Measurements from ENCODE around the gene FAM32A. TPM values are rescaled to one million over a fixed set of nuclear protein-coding genes. Genes with fewer than 3 reads are reported as not detected.

Gene FAM32A
- total RNA-seq, 1 experiment from 2014 or later = 42.2 TPM

GRCh38 chr19:16217716-16218451, 32.7 kb downstream of the FAM32A start:
- no peak for DNase-seq
- CTCF ChIA-PET = no interaction called here
- Mint-ChIP-seq H3K4me1 (ENCODE audit: low read depth, unreplicated experiment) (no peaks in the 10 kb centered on the region), H3K27ac (ENCODE audit: unreplicated experiment) (no peak overlapping the region), H3K27me3 (ENCODE audit: unreplicated experiment) (no peaks in the 10 kb centered on the region), H3K4me3 (ENCODE audit: low read depth, unreplicated experiment) (no peak overlapping the region), H3K9me3 (ENCODE audit: low read depth, unreplicated experiment) (no peaks in the 10 kb centered on the region), H3K36me3 (ENCODE audit: insufficient read depth, unreplicated experiment) (peaks cover 7% of the 10 kb centered on the region)
- no peak for TF ChIP-seq CTCF (IDR thresholded peaks at IDR 0.05; ENCODE audit: unreplicated experiment)
- BruUV-seq (replicated peaks) = no TSS peak
- intact Hi-C loops (cut with micrococcal nuclease; ENCODE audit: unreplicated experiment) = no loop called here

DNA sequence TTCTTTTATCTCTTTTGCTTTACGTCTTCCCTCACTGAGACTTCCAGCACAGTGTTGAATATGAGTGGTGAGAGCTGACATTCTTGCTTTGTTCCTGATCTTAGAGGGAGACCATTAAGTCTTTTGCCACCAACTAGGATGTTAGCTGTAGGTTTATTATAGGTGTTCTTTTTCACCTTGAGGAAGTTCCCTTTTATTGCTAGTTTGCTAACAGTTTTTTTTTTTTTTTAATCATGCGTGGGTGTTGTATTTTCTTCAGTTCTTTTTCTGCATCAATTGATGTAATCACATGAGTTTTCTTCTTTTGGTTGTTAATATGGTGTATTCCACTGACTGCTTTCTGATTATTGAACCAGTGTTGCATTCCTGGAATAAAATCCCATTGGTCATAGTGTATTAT, 33.6 kb downstream of the FAM32A start:
- Mint-ChIP-seq H3K36me3 (ENCODE audit: insufficient read depth, unreplicated experiment) (peaks cover 7% of the 10 kb centered on the region), H3K9me3 (ENCODE audit: low read depth, unreplicated experiment) (no peaks in the 10 kb centered on the region), H3K27me3 (ENCODE audit: unreplicated experiment) (no peaks in the 10 kb centered on the region), H3K27ac (ENCODE audit: unreplicated experiment) (no peak overlapping the region), H3K4me1 (ENCODE audit: low read depth, unreplicated experiment) (no peaks in the 10 kb centered on the region), H3K4me3 (ENCODE audit: low read depth, unreplicated experiment) (no peak overlapping the region)
- BruUV-seq (replicated peaks) = no TSS peak
- CTCF ChIA-PET = no interaction called here
- intact Hi-C loops (cut with micrococcal nuclease; ENCODE audit: unreplicated experiment) = no loop called here
- no peak for DNase-seq
- TF ChIP-seq CTCF (IDR thresholded peaks at IDR 0.05; ENCODE audit: unreplicated experiment) = no peak

- no peaks in the 10 kb centered on the region for H3K27me3 Mint-ChIP-seq (ENCODE audit: unreplicated experiment)
- H3K27ac Mint-ChIP-seq (ENCODE audit: unreplicated experiment) = no peak overlapping the region
- peaks cover 7% of the 10 kb centered on the region for H3K36me3 Mint-ChIP-seq (ENCODE audit: insufficient read depth, unreplicated experiment)
- H3K9me3 Mint-ChIP-seq (ENCODE audit: low read depth, unreplicated experiment) = no peaks in the 10 kb centered on the region
- no peaks in the 10 kb centered on the region for H3K4me1 Mint-ChIP-seq (ENCODE audit: low read depth, unreplicated experiment)
- H3K4me3 Mint-ChIP-seq (ENCODE audit: low read depth, unreplicated experiment) = no peak overlapping the region
- CTCF ChIA-PET = no interaction called here
- TF ChIP-seq CTCF (IDR thresholded peaks at IDR 0.05; ENCODE audit: unreplicated experiment) = no peak
- intact Hi-C loops (cut with micrococcal nuclease; ENCODE audit: unreplicated experiment) = no loop called here
- BruUV-seq (replicated peaks) = no TSS peak
- no peak for DNase-seq
These were observed 37.6 kb downstream of the FAM32A start for GRCh38 chr19:16222806-16223205.

DNA sequence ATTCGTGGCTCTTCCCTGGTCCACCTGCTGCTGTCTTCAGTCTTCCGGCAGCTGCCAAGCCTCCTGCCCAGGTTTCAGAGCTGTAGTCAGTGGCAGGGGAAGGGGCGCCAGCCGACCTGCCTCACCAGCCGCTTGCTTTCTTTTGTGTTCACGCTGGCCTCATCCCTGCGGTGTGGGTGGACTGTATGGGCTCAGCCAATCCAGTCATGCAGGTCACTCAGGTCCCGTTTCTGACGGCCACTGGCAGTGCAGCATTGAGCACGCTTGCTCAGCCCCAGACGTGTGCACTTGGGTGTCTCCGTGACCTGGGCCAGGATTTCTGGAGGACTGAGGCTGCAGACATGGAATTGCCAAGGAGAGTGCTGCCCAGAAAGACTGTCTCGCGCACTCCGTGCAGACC, 38.5 kb downstream of the FAM32A start:
- Mint-ChIP-seq H3K4me3 (ENCODE audit: low read depth, unreplicated experiment) (no peak overlapping the region), H3K27ac (ENCODE audit: unreplicated experiment) (no peak overlapping the region), H3K27me3 (ENCODE audit: unreplicated experiment) (no peaks in the 10 kb centered on the region), H3K4me1 (ENCODE audit: low read depth, unreplicated experiment) (no peaks in the 10 kb centered on the region), H3K36me3 (ENCODE audit: insufficient read depth, unreplicated experiment) (peaks cover 7% of the 10 kb centered on the region), H3K9me3 (ENCODE audit: low read depth, unreplicated experiment) (no peaks in the 10 kb centered on the region)
- DNase-seq = no peak
- no TSS peak for BruUV-seq (replicated peaks)
- intact Hi-C loops (cut with micrococcal nuclease; ENCODE audit: unreplicated experiment) = no loop called here
- CTCF ChIA-PET = no interaction called here
- TF ChIP-seq CTCF (IDR thresholded peaks at IDR 0.05; ENCODE audit: unreplicated experiment) = no peak
